SK-N-SH (cell line): Measurements from ENCODE around the gene ELMO1.

Source experiments
- POLR2AphosphoS5 ChIP-seq: IDR thresholded peaks from 2 replicates; pipeline ENCODE4 v1.6.1; 2012; ENCODE audit warnings: low read depth, low read length
- SMC3 ChIP-seq: IDR thresholded peaks from 2 replicates; pipeline ENCODE4 v1.6.1; 2012; ENCODE audit warnings: low read depth, low read length, improper control_type of control experiment
- TF ChIP-seq, protein P1 (sequence below): fragments of 150-350 bp; IDR thresholded peaks from 2 replicates; pipeline ENCODE4 v1.6.1; 2016; ENCODE audit warnings: mild to moderate bottlenecking, low read depth, low read length

- no peak for TF ChIP-seq POLR2AphosphoS5
- TF ChIP-seq SMC3 = no peak
- TF ChIP-seq, protein P1, sequence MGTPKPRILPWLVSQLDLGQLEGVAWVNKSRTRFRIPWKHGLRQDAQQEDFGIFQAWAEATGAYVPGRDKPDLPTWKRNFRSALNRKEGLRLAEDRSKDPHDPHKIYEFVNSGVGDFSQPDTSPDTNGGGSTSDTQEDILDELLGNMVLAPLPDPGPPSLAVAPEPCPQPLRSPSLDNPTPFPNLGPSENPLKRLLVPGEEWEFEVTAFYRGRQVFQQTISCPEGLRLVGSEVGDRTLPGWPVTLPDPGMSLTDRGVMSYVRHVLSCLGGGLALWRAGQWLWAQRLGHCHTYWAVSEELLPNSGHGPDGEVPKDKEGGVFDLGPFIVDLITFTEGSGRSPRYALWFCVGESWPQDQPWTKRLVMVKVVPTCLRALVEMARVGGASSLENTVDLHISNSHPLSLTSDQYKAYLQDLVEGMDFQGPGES = no peak
Measured at GRCh38 chr7:37323966-37324365, 124.7 kb downstream of the ELMO1 start.
